DMS 273 (cell line): Measurements from ENCODE around the gene SLC22A3.
A peak's percentile ranks its signal among the peaks of the same experiment; 100 is the strongest.
"Not testable (repeated sequence)": the region's sequence is repeated elsewhere in the genome, so short reads cannot be mapped to it uniquely, and the experiment has no call there.

Source experiments
- DNase-seq: peaks from one replicate; lab custom pipeline; 2025; ENCODE audit not compliant: unreplicated experiment; lab: John Stamatoyannopoulos, UW

The SLC22A3 gene

DNA sequence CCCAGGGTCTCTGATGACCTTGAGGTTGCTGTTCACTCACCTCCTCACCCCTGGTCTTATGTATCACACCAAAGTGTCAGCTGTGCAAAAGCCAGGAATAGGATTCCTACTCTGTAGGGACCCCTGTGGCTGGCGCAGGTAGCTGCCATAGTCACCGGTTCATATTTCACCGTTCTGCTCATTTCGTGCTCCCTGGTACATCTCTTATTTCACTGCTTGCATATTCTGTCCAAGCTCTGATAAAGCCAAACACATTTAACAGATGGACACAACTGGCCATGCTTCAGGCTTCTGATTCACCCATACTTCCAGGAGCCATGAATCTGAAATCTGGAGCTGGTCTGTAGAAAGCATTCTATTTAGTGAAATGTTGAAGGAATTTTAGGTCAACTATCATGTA is 20.5 kb downstream of the SLC22A3 start:
- DNase-seq = no peak

DNA sequence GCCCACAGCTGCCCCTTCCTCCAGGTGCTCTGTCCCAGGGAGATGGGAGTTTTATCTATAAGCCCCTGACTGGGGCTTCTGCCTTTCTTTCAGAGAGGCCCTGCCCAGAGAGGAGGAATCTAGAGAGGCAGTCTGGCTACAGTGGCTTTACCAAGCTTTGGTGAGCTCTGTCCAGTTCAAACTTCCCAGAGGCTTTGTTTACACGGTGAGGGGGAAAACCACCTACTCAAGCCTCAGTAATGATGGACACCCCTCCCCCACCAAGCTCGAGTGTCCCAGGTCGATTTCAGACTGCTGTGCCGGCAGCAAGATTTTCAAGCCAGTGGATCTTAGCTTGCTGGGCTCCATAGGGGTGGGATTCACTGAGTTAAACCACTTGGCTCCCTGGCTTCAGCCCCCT is 25.4 kb downstream of the SLC22A3 start:
- DNase-seq = not testable (repeated sequence)

DNA sequence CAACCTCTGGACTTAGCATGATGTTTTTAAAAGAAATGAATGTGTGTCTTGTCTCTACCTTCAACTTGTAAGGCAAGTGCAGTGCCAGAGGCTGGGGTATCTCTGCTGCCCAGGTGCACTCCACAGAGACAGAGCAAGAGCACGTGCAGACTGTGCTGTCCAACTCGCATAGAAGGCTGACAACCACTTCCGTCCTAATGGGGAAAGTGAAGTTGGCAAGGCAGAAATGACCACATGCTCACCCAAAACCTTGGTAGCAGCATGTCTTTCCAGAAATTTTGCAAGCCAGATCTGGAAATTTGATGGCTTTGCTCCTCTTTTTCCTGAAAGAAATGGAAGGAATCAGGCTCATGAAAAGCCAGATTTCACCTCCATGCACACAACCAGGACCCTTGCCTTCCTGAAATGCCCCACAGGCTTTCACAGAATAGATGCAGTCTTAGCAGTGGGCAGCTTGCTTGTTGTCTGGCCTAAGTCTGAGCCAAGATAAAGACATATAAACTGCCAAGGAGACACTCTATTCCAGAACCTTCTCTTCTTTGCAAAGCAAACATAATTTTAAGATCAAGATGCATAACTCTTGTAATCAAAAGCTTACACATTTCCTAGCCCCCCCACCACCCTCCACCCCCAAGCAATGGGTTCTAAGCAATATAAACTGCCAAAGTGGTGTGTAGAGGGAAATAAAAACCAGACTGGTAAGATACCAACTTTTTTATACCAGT is 26.8 kb downstream of the SLC22A3 start:
- DNase-seq = no peak

DNA sequence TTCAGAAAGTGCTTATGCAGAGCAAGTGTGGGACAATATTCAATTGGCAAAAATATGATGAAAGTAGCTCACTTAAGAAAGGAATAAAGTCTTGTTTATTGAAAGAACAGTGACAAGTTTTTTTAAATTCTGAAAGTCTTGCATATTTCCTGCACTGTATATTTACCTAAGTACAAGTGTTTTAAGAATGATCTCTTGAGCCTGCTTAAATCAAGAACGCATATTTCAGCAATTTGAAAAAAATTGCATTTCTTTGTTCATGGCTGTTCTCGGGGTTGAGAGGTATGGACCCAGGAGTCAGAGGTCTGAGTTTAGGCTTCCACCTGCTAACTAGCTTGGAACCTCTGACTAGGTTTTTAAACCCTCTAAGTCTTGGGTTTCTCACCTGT is 27.4 kb downstream of the SLC22A3 start:
- DNase-seq = no peak

DNA sequence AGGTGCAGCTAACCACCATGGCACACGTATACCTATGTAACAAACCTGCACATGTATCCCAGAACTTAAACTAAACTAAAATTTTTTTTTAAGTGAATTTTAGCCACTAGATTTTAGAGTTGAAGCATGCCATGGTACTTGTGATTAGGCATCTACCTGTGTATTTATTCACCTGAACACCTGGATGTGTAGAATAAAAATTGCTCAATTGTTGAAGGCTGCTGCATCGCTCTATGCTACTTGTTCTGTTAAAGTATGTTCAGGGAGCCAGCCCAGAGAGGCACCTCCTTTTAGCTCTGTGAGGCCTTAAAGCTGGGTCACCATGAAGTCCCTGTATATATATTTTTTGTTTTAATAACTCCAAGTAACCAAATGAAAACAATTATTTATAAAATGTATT is 28.3 kb downstream of the SLC22A3 start:
- DNase-seq = no peak

DNA sequence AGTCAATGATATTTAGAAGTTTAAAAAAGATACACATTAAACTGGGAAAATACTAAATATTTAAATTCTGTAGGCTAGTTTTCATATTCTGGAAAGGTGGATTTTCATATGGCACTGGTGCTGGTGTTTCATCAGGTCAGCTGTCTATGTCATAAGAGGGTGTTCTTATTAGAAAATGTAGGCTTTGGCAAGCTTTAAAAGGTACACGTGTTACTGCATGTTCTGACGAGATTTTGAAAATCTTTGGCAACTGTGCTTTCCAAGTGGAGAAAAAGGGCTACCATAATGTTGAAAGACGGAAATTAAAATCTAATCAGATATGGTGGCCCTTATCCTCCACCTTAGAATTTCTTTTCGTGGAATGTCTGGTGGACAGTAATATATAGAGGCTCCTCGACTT is 30.0 kb downstream of the SLC22A3 start:
- no peak for DNase-seq

DNA sequence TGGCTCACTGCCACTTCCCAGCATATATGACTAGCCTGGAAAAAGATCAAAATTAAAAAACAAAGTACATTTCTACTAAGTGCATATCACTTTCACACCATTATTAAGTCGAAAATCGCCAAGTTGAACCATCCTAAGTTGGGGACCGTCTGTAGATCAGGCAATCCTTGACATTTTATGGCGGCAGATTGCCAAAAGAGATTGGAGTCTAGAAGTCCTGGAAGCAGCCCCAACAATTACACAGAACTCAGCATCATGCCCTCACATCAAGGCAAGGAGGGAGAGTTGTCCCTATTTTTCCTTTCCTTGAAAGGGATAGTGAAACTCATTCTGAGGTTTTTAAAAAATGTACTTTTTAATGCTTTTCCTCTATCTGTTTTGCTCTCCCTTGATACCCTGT is 30.7 kb downstream of the SLC22A3 start:
- DNase-seq = peak; percentile 8

DNA sequence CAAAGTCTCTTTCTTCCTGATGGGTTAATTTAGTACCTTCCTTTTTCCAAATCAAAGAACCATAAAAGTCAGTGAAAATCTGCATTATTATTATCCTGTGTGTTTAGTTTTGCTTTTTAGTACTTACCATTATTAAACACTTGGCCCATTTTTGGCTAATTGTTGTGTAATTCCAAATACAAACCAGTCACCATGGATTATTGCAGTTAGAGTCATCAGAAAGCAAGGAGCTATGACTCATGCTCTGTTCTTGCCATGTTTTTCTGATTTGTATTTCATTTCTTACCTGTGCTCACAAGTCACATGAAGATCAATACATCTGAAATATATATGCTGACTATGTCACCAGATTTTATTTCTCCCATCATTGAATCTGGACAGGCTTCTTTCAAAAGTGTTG is 31.3 kb downstream of the SLC22A3 start:
- DNase-seq = no peak

DNA sequence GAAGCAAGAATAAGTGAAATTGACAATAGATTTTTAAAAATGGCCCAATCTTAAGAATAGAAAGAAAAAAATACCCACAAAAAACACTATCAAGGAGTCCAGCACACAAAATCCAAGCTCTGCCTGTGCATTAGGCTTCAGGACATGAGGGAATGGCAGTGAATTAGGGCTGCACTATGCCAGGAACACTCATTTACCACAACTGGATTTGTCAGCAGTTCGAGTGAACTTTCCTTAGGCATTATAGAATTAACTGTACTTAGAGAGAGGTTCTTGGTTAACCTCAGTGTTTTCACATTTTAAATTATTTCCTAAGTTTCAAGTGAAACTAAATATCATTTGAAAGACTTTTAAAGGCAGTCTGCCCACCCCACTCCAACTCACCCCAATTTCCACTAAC is 34.8 kb downstream of the SLC22A3 start:
- no peak for DNase-seq

DNA sequence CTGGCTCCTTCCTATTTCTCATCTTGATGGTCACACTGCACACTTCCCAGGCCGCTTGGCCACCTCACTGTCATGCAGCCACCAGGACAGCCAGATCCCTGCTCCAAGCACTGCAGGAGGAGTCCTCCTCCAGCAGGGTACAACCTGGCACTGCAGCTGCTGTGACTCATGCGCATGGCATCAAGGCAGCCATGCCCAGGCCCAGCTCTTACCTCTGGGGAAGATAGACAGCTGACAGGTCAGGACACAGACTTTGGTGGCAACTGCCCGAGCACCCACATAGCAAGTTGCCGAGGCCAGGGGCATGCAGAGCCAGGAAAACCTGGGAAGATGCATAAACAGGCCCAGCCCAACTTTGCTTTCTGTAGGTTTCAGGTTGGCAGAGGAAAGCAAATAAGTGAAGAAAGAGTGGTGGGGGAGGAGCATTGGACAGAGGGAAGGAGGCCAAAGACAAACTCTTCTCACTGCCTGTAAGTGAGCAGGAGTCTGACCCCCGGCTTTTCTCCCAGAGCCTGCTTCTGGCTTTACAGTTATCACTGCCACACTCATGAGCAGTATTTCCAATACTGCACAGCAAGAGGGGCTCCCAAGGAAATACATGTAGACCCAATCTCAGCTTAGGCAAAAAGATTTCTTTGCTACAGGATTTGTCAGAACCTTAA is 38.8 kb downstream of the SLC22A3 start:
- no peak for DNase-seq

DNA sequence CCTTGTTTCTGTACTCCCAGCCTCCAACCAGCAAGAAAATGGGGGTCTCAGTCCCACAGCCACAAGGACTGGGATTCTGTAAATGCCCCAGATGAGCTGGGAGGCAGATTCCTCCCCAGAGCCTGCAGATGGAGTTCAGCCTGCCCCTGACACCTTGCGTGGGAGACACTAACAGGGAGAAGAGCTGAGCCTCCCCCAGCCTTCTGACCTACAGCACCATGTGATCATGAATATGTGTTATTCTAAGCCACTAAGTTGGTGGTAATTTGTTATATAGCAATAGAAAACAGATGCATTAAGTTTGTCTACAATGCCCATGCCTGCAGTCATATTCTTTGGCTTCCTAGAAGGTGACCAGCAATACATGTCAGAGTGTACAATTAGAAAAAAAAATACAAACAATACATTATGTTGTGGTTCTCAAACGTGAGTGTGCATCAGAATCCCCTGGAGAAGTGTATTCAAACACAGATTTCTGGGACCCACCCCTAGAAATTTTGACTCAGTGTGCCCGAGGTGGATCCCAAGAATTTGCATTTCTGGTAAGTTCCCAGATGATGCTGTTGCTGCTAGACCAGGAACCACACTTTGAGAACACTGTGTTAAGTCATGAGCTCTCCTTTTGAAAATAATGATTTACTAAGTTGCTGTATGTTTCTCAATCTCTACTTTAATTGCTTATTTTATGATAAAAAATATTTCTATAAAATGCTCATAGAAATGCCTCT is 39.9 kb downstream of the SLC22A3 start:
- DNase-seq = no peak

DNA sequence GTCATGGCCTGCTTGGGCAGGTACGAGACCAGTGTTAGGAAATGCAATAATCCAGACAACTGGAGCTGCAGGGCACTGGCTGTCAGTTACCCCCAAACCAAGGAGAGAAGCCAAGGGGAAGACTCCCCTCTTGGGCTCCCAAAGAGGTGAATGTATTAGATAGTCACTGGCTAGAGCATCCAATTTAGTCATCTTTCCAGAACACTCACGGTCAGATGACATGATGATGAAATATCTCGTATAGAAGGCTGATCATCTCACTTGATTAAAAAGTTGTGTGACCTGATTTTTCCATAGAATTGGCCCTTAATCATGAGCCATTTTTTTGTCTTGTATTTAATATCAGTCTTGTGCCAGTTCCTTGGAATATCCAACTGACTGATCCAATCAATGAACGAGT is 40.7 kb downstream of the SLC22A3 start:
- DNase-seq = no peak

DNA sequence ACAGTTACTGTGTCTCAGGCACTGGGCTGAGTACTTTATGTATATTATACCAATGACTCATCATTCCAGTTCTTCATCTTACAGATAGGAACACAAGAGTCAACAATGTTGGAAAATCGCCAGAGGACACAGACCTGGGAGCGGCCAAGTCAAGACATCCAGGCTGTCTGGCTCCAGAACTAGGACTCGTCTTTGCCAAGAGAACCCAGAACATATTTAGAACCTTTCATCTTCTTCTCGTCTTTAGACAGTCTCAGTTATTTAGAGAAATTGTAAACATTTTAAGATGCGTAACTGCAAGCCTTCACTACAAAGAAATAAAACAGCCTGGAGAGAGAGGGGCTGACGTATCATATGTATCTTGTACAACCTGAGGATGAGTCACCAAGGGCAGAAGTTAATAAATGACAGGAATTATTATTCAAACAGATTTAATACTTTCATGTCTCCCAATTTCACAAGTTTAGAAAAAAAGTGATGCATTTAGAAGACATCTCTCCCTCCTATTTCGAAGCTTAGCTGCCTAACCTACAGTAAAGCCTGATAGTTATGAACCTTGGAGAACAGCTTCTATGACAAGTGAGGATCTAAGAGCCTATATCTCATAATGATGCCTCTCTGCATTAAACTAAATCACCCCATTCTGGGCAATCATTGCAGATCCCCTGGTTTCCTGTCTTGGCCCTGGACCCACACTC is 43.4 kb downstream of the SLC22A3 start:
- DNase-seq = no peak

DNA sequence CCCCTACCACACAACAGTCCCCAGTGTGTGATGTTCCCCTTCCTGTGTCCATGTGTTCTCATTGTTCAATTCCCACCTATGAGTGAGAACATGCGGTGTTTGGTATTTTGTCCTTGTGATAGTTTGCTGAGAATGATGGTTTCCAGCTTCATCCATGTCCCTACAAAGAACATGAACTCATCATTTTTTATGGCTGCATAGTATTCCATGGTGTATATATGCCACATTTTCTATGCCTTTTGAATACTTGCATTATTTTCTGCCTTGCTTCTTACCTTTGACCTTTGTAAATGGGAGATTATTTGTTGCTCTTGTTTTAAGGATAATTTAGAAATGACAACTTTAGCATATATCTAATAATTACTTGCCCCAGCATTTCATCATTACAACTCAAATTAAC is 45.3 kb downstream of the SLC22A3 start:
- not testable (repeated sequence) for DNase-seq

DNA sequence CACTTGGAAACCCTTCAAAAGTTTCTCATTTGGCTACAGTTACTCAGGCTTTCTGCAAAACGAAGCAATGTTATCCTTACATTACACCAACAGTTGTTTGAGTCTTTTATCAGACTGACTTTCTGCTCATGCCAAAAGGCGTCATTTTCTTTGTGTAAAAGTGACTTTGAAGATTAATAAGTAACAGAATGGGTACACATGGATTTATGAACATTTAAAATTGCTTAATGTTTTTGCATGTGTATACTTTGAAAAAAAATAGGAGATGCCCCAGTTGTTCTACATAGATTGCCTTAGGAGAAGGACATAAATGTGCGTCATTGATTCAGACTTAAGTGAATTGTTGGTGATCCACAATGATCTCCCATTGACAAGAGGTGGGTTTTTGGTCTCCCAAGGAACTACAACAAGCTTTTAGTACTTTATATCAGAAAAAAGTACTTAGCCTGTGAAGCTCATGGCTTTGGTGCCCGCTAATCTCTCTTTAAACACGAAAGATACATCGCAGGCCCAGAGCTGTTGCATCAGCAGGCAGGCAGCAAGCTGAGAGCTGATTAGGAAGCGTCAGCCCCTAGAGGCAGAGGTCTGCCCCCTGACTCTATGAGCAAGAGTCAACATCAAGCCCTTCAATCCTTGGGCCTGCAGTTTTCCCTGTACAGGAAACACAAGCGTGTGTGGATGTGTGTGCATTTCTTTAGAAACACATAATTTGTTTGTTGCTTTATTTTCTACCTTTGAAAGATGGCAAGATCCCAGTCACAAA is 45.9 kb downstream of the SLC22A3 start:
- DNase-seq = no peak

DNA sequence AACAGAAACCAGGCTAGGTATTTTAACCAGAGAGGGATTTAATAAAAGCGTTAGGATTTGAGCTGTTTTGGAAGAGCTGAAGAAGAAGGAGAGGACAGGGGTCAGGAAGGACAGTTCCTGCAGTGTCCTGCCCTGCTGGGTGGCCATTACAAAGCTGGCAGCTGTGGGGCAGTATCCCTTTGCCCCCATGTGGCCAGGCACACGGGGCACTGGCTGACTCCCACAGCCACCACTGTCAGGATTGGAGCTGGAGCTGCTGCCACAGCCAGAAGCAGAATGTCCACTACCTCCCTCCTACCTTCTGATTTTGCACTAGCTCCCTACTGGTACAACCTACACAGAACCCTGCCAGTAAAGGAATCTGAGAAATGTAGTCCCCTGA is 46.5 kb downstream of the SLC22A3 start:
- DNase-seq = no peak

DNA sequence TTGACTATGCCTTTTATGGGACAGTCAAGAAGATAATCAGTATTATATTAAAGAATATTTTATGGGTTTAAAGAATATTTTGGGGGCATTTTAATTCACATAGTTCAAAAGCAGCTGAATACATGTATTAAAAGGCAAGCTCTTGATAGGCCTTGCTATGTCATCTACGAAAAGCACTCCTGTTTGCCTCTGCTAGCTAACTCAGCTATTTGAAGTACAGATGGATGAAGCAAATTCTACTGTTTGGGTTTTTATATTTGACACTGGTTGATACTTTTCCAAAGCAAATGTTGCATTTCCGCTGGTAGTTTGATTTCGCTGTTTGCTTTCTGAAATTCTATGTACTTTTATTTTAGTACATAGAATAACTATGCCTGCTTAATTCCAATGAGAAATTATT is 47.0 kb downstream of the SLC22A3 start:
- DNase-seq = no peak

DNA sequence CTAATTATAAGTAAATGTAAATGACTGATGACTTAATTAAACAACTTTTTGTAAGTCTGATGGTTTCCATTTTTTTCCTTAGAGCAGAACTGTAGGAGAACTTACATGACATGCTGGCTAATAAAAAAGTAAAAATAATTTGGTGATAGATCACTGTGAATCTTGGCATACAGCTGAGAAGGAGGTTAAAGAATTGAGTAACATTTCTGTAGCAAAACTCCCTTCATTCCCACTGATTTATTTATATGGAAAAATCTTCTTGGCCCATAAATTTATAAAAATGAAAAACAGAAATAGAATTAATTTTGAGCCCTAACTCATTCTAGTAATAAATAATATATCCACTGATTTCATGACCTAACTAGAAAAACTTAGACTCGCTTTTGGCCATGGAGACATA is 48.1 kb downstream of the SLC22A3 start:
- no peak for DNase-seq

DNA sequence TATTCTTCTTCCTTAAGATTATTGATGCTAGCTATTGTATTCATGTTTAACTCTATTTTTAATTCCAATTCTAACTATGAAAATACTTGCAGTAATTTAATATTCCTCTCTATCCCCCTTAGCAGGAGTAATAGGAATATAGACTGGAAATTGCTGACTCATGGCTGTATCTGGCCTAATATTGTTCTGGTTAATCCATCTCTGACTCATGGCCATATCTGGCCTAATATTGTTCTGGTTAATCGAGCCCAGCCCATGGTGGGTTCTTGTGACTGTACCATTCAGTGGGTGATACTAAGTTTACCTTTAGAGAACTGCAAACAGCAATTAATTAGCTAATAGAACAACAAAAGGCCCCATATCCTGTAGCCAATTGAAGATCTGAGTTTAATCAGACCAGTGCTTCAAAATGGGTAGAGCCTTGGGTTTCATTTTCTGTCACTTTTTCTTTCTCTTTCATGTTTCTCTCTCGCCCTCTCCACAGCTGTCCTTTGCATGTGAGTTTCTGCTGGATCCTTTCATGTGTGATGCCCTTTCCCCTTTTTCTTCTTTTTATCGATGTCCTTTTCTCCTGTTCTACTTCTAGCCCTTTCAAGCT is 50.6 kb downstream of the SLC22A3 start:
- DNase-seq = no peak

DNA sequence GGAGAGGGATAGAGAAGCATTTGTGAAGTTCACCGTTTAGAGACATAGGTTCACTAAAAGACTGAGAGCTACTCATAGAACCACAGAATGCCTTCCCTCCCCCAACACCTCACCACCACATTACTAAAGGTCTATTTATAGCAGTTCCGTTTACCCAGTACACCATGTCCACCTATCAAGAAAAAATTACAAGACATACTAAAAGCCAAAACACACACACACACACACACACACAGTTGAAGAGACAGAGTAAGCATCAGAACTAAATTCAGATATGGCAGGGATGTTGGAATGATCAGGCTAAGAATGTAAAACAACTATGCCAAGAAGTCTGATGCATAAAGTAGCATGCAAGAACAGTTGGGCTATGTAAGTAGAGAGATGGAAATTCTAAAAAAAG is 52.3 kb downstream of the SLC22A3 start:
- DNase-seq = no peak

DNA sequence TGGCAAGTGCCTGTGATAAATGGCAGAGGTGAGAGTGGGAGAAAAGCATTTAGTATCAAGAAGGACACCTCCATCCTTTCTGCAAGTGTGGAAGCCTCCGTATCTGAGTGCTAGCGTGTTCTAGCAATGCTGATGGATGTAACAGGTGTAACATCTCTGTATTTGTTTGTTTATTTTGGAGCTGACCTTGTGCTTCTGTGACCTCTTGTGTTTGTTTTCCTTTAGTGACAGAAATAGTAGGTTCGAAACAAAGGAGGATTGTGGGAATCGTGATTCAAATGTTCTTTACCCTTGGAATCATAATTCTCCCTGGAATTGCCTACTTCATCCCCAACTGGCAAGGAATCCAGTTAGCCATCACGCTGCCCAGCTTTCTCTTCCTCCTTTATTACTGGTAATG is 60.4 kb downstream of the SLC22A3 start:
- no peak for DNase-seq
